ENCODE results near the gene SCN9A. TPM values are rescaled to one million over a fixed set of nuclear protein-coding genes. Genes with fewer than 3 reads are reported as not detected.

The SCN9A gene
- total and polyA plus RNA-seq, 9 of the 15 experiments (the other 6 are each of a cell fraction or from before 2014, with no cell fraction given): 1.4 to 22.8 (median 7.1) TPM

- TF ChIP-seq MGA (IDR thresholded peaks at IDR 0.05) (peak; percentile 42; the same call in 1 of the 2 replicates), MNT (conservative IDR thresholded peaks at IDR 0.05) (peak in 1 of 2 experiments; percentile 36; a peak in 1 of 4 replicates), ZFX (CRISPR knock-in tag; IDR thresholded peaks at IDR 0.05) (no peak), ZNF592 (IDR thresholded peaks at IDR 0.05) (peak; percentile 50), DPF2 (IDR thresholded peaks at IDR 0.05) (peak; percentile 36; the same call in 1 of the 2 replicates), ARID1B (IDR thresholded peaks at IDR 0.05) (peak; percentile 29; the same call in 1 of the 2 replicates), SPI1 (IDR thresholded peaks at IDR 0.05; ENCODE audit: borderline replicate concordance, low read depth, low read length) (peak; percentile 87; the same call in 1 of the 2 replicates)
Observed at GRCh38 chr2:166413255-166413654, 37.5 kb upstream of the SCN9A start (continued).
